Colon (tissue), 2 donors: ENCODE results near the gene OR52I2.

Source experiments
- FAIRE-seq: peaks from 2 replicates; lab custom pipeline; 2012; peaks lifted over from hg19 to GRCh38; lab: Jason Lieb, UNC
- donor health status: control.
- donor health status: control.

OR52I2 gene

GRCh38 chr11:4607781-4608666 lies 26.5 kb downstream of the OR52I2 start, which contains the start of gene TRIM68:
TRIM68 (minus strand) TSS chr11:4608231; CDS start chr11:4605504, 2,727 bp downstream.
- peak; percentile 58 for FAIRE-seq

- FAIRE-seq: no peak
These were observed 28.9 kb downstream of the OR52I2 start for GRCh38 chr11:4610258-4610935.

DNA sequence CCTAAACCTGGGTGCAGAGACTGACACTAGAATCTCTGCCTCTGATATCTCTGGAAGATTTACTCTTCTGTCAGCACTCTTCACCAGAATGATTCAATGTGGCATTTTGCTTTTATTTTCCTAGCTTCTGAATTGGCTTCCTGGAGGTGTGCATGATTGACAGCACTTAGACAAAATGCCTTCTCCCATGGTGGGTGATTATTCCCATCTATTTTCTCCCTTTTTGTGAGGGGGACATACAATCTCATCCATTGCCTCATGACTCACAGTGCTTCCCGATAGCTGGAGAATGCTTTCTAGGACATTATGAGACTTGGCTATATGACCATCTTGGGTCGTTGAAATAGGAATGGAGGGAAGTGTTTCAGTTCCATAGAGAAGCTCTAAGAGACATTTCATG lies 30.4 kb downstream of the OR52I2 start:
- FAIRE-seq: no peak

- FAIRE-seq: no peak
These were observed 34.4 kb downstream of the OR52I2 start for GRCh38 chr11:4615856-4616444.

GRCh38 chr11:4619514-4619913 lies 38.0 kb downstream of the OR52I2 start:
- FAIRE-seq: no peak

GRCh38 chr11:4626207-4627099 lies 44.9 kb downstream of the OR52I2 start:
- no peak for FAIRE-seq

DNA sequence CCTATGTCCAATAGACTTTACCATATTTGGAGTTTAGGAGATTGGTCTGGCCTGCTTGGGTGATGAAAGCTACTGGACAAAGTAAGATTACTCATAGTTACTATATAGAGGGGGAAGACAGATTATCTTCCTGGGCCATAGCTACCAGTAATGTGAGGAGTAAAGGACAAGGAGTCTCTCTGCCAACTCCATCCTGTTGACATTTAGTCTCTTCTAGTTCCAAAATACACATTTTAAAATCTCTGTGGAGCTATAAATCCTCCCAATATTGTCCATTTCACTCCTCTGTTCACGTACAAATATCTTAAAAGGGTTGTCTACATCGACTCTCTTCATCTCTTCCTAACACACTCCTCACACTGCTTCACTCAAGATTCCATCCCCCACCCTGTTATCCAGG lies 54.6 kb downstream of the OR52I2 start:
- FAIRE-seq: no peak

DNA sequence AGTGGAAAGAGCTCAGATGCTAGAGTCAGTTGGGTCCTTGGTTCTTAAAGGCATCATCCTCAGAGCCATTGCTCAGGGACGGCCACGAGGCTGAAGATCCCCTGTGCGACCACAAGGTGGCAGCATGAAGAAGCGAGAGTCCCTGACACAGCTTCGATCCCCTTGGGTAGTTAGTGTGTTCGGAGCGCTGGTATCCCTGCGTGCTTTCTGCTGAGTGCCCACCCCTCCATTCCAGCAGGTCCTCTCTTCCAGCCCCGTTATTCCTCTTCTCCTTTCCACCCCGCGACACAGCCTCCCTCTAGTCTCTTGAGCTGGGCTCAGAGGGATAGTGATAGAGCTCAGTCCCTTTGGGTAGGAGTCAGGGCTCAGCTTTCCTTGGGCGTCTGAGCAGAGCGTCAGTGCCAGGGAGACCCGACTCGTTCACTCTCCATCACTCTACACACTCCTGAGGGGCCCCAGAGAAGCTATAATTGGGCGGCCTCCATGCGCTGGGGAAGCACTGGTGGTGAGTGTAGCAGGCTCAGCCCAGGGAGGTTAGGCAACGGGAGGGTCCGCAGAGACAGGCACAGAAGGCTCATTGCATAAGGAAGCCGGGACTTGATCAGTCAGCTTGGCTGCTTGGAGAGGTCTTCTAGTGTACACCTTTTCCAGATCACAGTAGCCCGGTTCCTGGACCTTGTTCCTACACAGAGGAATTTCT lies 55.6 kb downstream of the OR52I2 start, which contains the start of gene OR51D1:
Gene OR51D1 (plus strand): TSS at position 516 of the 700 bp plus-strand sequence. CDS start 2,314 bp downstream, outside the sequence.
- FAIRE-seq: no peak

- no peak for FAIRE-seq
These were observed 56.1 kb downstream of the OR52I2 start for GRCh38 chr11:4637662-4638047.

DNA sequence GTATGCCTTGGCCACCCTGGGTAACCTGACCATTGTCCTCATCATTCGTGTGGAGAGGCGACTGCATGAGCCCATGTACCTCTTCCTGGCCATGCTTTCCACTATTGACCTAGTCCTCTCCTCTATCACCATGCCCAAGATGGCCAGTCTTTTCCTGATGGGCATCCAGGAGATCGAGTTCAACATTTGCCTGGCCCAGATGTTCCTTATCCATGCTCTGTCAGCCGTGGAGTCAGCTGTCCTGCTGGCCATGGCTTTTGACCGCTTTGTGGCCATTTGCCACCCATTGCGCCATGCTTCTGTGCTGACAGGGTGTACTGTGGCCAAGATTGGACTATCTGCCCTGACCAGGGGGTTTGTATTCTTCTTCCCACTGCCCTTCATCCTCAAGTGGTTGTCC lies 58.4 kb downstream of the OR52I2 start:
- FAIRE-seq: no peak

GRCh38 chr11:4641501-4641900 lies 60.0 kb downstream of the OR52I2 start:
- FAIRE-seq: no peak

DNA sequence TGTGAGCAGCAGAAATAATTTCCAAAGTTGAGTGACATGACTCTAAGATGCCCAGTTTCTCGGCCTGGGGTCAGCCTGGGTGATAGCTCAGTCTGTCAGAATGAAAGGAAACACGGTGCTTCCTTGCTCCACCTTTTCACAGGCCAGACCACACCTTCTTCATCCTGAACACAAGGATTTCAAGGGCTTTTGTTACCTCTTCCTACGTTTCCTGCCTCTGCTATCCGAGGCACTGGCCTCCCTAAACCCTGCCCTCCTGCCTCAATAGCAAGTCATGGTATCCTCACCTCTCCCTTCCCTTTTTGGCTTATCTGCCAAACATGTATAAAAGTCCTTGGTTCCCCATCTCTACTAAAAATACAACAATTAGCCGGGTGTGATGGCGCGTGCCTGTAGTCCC lies 60.5 kb downstream of the OR52I2 start:
- FAIRE-seq: no peak
